ENCODE measurements around the gene ZNF236. TPM values are rescaled to one million over a fixed set of nuclear protein-coding genes. Genes with fewer than 3 reads are reported as not detected.

Gene ZNF236
- polyA plus RNA-seq, 2 of the 4 experiments (the other 2 are of a cell fraction), result 2.6 to 7.8 TPM

DNA sequence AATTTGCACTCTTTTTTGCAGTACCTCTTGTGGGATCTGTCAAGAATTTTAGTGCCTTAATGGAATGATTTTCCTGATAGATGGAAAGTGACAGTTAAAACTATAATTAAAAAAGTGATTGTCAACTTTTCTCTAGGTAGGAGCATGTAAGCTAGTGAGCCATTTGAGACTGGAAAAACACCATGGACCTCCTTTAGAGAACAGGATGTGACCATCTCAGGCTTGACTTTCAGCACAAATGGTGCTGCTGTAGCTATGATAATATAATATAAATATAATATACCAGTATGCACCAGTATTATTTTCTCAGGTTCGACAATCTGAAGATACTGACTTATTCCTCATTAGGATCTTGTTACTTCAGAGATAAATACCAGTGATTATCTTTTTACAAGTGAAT, 27.8 kb downstream of the ZNF236 start:
- ATAC-seq, result no peak
- H3K4me2 ChIP-seq, result no peak overlapping the region
- H3K4me3 ChIP-seq, result no peak overlapping the region
- no peak for DNase-seq (ENCODE audit: low read depth in 1 of 2, low spot score in 1 of 2)
- no peaks in the 10 kb centered on the region for H3K9me3 ChIP-seq
- ChIA-PET POLR2A (no interaction called here), CTCF (interaction anchor here (1.5 kb wide), 1 partner anchor 26 kb away, joined by 3 read pairs; no protein-coding TSS in a partner anchor)
- no peak for TF ChIP-seq HDAC2 (IDR thresholded peaks at IDR 0.05)
- no peak for TF ChIP-seq POLR2AphosphoS2 (conservative IDR thresholded peaks at IDR 0.05; ENCODE audit: low read length)
- TF ChIP-seq SREBF2 (IDR thresholded peaks at IDR 0.05), result no peak
- TF ChIP-seq, protein P1, sequence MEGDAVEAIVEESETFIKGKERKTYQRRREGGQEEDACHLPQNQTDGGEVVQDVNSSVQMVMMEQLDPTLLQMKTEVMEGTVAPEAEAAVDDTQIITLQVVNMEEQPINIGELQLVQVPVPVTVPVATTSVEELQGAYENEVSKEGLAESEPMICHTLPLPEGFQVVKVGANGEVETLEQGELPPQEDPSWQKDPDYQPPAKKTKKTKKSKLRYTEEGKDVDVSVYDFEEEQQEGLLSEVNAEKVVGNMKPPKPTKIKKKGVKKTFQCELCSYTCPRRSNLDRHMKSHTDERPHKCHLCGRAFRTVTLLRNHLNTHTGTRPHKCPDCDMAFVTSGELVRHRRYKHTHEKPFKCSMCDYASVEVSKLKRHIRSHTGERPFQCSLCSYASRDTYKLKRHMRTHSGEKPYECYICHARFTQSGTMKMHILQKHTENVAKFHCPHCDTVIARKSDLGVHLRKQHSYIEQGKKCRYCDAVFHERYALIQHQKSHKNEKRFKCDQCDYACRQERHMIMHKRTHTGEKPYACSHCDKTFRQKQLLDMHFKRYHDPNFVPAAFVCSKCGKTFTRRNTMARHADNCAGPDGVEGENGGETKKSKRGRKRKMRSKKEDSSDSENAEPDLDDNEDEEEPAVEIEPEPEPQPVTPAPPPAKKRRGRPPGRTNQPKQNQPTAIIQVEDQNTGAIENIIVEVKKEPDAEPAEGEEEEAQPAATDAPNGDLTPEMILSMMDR (IDR thresholded peaks at IDR 0.05), result no peak
- TF ChIP-seq HOXA7 (CRISPR knock-in tag; IDR thresholded peaks at IDR 0.05), result no peak
- no peak for TF ChIP-seq RAD21 (conservative IDR thresholded peaks at IDR 0.05 in 1 of 2, IDR thresholded peaks at IDR 0.05 in 1 of 2)
- TF ChIP-seq CHD4 (IDR thresholded peaks at IDR 0.05; ENCODE audit: borderline replicate concordance), result no peak
- H3K4me1 ChIP-seq, result peaks cover 49% of the 10 kb centered on the region
- WGBS (ENCODE audit: missing lambda C conversion rate), result 100% methylated on average over 1 of the region's 1 CpG
- FAIRE-seq, result no peak
- H3K27ac ChIP-seq, result no peak overlapping the region

DNA sequence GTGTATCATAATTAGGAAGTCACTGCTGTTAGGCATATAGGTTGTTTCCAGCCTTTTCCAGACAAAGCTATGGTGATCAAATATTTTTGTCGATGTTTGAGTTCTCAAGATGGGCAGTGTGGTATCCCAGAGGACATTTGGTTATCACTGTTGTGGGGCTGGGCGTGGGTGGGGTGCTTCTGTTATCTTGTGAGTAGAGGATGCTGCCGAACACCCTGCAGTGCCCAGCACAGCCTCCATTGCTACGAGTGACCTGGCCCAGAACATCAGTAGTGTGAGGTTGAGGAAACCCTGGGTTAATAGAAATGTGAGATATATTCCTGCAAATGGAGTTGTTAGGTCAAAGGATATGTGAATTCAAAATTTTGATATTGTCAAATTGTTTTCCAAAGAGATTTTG, 33.2 kb downstream of the ZNF236 start:
- no peak for DNase-seq (ENCODE audit: low read depth in 1 of 2, low spot score in 1 of 2)
- TF ChIP-seq EHMT2 (IDR thresholded peaks at IDR 0.05; ENCODE audit: low read depth) (no peak), MAZ (IDR thresholded peaks at IDR 0.05; ENCODE audit: borderline replicate concordance, low read depth, low read length) (no peak), NR3C1 (IDR thresholded peaks at IDR 0.05) (no peak), ZNF302 (CRISPR knock-in tag; IDR thresholded peaks at IDR 0.05) (no peak), CBX8 (IDR thresholded peaks at IDR 0.05) (no peak), KDM5A (IDR thresholded peaks at IDR 0.05) (no peak), NFE2L2 (conservative IDR thresholded peaks at IDR 0.05; ENCODE audit: low read length) (no peak), GATA3 (IDR thresholded peaks at IDR 0.05; ENCODE audit: borderline replicate concordance) (no peak), TP53 (CRISPR knock-in tag; IDR thresholded peaks at IDR 0.05) (no peak), BHLHE40 (IDR thresholded peaks at IDR 0.05; ENCODE audit: low read depth, low read length) (no peak), HEYL (CRISPR knock-in tag; IDR thresholded peaks at IDR 0.05) (no peak), RFX5 (IDR thresholded peaks at IDR 0.05) (no peak), TFCP2L1 (CRISPR knock-in tag; IDR thresholded peaks at IDR 0.05) (no peak), HDAC2 (IDR thresholded peaks at IDR 0.05) (no peak), NPAS2 (CRISPR knock-in tag; IDR thresholded peaks at IDR 0.05; ENCODE audit: borderline replicate concordance) (no peak), SREBF2 (IDR thresholded peaks at IDR 0.05) (no peak), KDM1A (IDR thresholded peaks at IDR 0.05; ENCODE audit: low read depth) (no peak), FOSB (CRISPR knock-in tag; IDR thresholded peaks at IDR 0.05) (no peak), CHD4 (IDR thresholded peaks at IDR 0.05; ENCODE audit: borderline replicate concordance) (no peak)
- TF ChIP-seq, protein P2, sequence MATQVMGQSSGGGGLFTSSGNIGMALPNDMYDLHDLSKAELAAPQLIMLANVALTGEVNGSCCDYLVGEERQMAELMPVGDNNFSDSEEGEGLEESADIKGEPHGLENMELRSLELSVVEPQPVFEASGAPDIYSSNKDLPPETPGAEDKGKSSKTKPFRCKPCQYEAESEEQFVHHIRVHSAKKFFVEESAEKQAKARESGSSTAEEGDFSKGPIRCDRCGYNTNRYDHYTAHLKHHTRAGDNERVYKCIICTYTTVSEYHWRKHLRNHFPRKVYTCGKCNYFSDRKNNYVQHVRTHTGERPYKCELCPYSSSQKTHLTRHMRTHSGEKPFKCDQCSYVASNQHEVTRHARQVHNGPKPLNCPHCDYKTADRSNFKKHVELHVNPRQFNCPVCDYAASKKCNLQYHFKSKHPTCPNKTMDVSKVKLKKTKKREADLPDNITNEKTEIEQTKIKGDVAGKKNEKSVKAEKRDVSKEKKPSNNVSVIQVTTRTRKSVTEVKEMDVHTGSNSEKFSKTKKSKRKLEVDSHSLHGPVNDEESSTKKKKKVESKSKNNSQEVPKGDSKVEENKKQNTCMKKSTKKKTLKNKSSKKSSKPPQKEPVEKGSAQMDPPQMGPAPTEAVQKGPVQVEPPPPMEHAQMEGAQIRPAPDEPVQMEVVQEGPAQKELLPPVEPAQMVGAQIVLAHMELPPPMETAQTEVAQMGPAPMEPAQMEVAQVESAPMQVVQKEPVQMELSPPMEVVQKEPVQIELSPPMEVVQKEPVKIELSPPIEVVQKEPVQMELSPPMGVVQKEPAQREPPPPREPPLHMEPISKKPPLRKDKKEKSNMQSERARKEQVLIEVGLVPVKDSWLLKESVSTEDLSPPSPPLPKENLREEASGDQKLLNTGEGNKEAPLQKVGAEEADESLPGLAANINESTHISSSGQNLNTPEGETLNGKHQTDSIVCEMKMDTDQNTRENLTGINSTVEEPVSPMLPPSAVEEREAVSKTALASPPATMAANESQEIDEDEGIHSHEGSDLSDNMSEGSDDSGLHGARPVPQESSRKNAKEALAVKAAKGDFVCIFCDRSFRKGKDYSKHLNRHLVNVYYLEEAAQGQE (IDR thresholded peaks at IDR 0.05), result no peak
- Histone ChIP-seq H3K9me3 (no peaks in the 10 kb centered on the region), H3K4me1 (0 out of 3 replicates have a peak, but pooled peaks cover 3% of the 10 kb centered on the region), H3K4me2 (no peak overlapping the region), H3K4me3 (no peak overlapping the region), H3K27ac (no peak overlapping the region)
- ChIA-PET CTCF (no interaction called here), POLR2A (no interaction called here)
- FAIRE-seq, result no peak
- ATAC-seq, result no peak
- 90% methylated on average over 4 of the region's 4 CpGs for WGBS (ENCODE audit: missing lambda C conversion rate)

Measured in A549 (cell line).